ENCODE measurements around the gene HOXB7.

- TF ChIP-seq EZH2phosphoT487 (IDR thresholded peaks at IDR 0.05; ENCODE audit: insufficient read depth, low read depth) (no peak), EZH2 (IDR thresholded peaks at IDR 0.05; ENCODE audit: insufficient read depth, poor library complexity, severe bottlenecking) (no peak)
These were observed 9.1 kb upstream of the HOXB7 start for GRCh38 chr17:48619826-48620449.

Measured in GM23248 (cell line).